CD4-positive, alpha-beta T cell (primary cell): ENCODE data around the gene CMTM5. TPM values are rescaled to one million over a fixed set of nuclear protein-coding genes. Genes with fewer than 3 reads are reported as not detected.

ENCODE experiments used
- ATAC-seq: fragments of 200-7000 bp; cut with Tn5 transposase; one replicate; pipeline ENCODE4 v1.10.0; 2022; ENCODE audit warnings: mild to moderate bottlenecking; ENCODE audit not compliant: poor library complexity
- CTCF ChIA-PET: fragments of 350-600 bp; sonication (Branson Sonifier 250); formaldehyde crosslinking; loops from one replicate; lab custom pipeline; 2021; ENCODE audit warnings: antibody characterized with exemption, inconsistent platforms; lab: Charles Lee
- POLR2A ChIA-PET: fragments of 350-600 bp; sonication (Branson Sonifier 250); formaldehyde crosslinking; loops from one replicate; lab custom pipeline; 2021; ENCODE audit warnings: antibody characterized with exemption, inconsistent platforms; lab: Charles Lee
- DNase-seq, 14 experiments: peaks; one replicate each; pipeline ENCODE4 v3.0.0-alpha.2; 2013 to 2020; ENCODE audit warnings: mixed read lengths in 2 of 14
- H3K27ac ChIP-seq, 2 donors: one replicate each; pipeline versions ENCODE4 v1.5.1 to v1.7.0; 2013; ENCODE audit warnings: low read length in 2 of 2, low read depth in 1 of 2, mild to moderate bottlenecking in 1 of 2
- H3K27me3 ChIP-seq, 2 experiments: 1 replicate in 1 of 2; 2 replicates in 1 of 2; pipeline versions ENCODE4 v1.6.1 to v1.7.0; 2013; ENCODE audit warnings: low read length in 2 of 2, control low read depth in 1 of 2, mild to moderate bottlenecking in 1 of 2, moderate library complexity in 1 of 2; ENCODE audit not compliant: insufficient read depth in 2 of 2, control insufficient read depth in 1 of 2
- H3K36me3 ChIP-seq: one replicate; pipeline ENCODE4 v1.6.1; 2013; ENCODE audit warnings: low read length, control low read depth; ENCODE audit not compliant: insufficient read depth
- H3K4me1 ChIP-seq: one replicate; pipeline ENCODE4 v1.6.1; 2013; ENCODE audit warnings: low read length, control low read depth; ENCODE audit not compliant: insufficient read depth
- H3K4me3 ChIP-seq: one replicate; pipeline ENCODE4 v1.5.1; 2013; ENCODE audit warnings: mild to moderate bottlenecking, low read length, moderate library complexity
- H3K9me3 ChIP-seq, 2 experiments: 1 replicate in 1 of 2; 2 replicates in 1 of 2; pipeline versions ENCODE4 v1.6.1 to v1.7.0; 2013; ENCODE audit warnings: low read length in 2 of 2, mild to moderate bottlenecking in 2 of 2, control low read depth in 1 of 2, moderate library complexity in 1 of 2; ENCODE audit not compliant: control insufficient read depth in 1 of 2, insufficient read depth in 1 of 2
- H3K27ac Mint-ChIP-seq: one replicate; pipeline ENCODE4 v1.8.0; 2020; ENCODE audit warnings: mixed read lengths
- H3K27me3 Mint-ChIP-seq: one replicate; pipeline ENCODE4 v1.8.0; 2021; ENCODE audit warnings: mixed read lengths
- H3K36me3 Mint-ChIP-seq: one replicate; pipeline ENCODE4 v1.8.0; 2021; ENCODE audit warnings: low read depth, mixed read lengths
- H3K4me1 Mint-ChIP-seq: one replicate; pipeline ENCODE4 v1.8.0; 2021; ENCODE audit warnings: low read depth, mixed read lengths
- H3K4me3 Mint-ChIP-seq: one replicate; pipeline ENCODE4 v1.8.0; 2020; ENCODE audit warnings: mild to moderate bottlenecking, mixed read lengths
- H3K9me3 Mint-ChIP-seq: one replicate; pipeline ENCODE4 v1.8.0; 2020; ENCODE audit warnings: mixed read lengths
- CTCF ChIP-seq: fragments of 200-600 bp; IDR thresholded peaks from one replicate; pipeline ENCODE4 v1.8.0; 2022; ENCODE audit warnings: antibody characterized with exemption, mild to moderate bottlenecking
- intact Hi-C, 2 experiments: fragments of 100-400 bp; cut with DNase I in 1 of 2; cut with micrococcal nuclease in 1 of 2; formaldehyde crosslinking; loops; one replicate each; pipeline versions ENCODE4 v1.15.1 to v1.9.0; 2023 to 2025; cut with DNase I, micrococcal nuclease
- total RNA-seq, 174 experiments: library from RNA in 2 of 174; stranded (reverse) in 2 of 174; gene quantifications; one replicate each; pipeline ENCODE4 v1.2.3 and lab custom pipeline; 2021 to 2026

CMTM5 gene
- total RNA-seq, 2 experiments from 2014 or later: not detected

GRCh38 chr14:23373041-23373440, 3.8 kb upstream of the CMTM5 start:
- CTCF ChIA-PET: no interaction called here
- H3K27ac ChIP-seq: no peak overlapping the region
- DNase-seq: no peak
- no peak overlapping the region for H3K4me3 ChIP-seq
- peaks cover 10% of the 10 kb centered on the region for H3K27me3 Mint-ChIP-seq
- no peak overlapping the region for H3K4me3 Mint-ChIP-seq
- no peaks in the 10 kb centered on the region for H3K36me3 Mint-ChIP-seq
- H3K9me3 ChIP-seq: no peaks in the 10 kb centered on the region
- no peaks in the 10 kb centered on the region for H3K36me3 ChIP-seq
- no peak for TF ChIP-seq CTCF
- no peak for ATAC-seq
- no peak overlapping the region for H3K27ac Mint-ChIP-seq
- POLR2A ChIA-PET: no interaction called here
- peaks cover under 1 to 2% of the 10 kb centered on the region in 2 experiments for H3K27me3 ChIP-seq
- no peaks in the 10 kb centered on the region for H3K4me1 Mint-ChIP-seq
- no peaks in the 10 kb centered on the region for H3K9me3 Mint-ChIP-seq
- intact Hi-C loops: no loop called here
- H3K4me1 ChIP-seq: no peaks in the 10 kb centered on the region

- H3K9me3 Mint-ChIP-seq: no peaks in the 10 kb centered on the region
- CTCF ChIA-PET: no interaction called here
- no peak for TF ChIP-seq CTCF
- H3K27ac ChIP-seq: no peak overlapping the region
- intact Hi-C loops: no loop called here
- ATAC-seq (no peak), DNase-seq (no peak)
- POLR2A ChIA-PET: no interaction called here
- no peaks in the 10 kb centered on the region for H3K27me3 ChIP-seq
- no peaks in the 10 kb centered on the region for H3K9me3 ChIP-seq
- no peaks in the 10 kb centered on the region for H3K36me3 ChIP-seq
- no peak overlapping the region for H3K27ac Mint-ChIP-seq
- H3K4me1 ChIP-seq: no peaks in the 10 kb centered on the region
- H3K4me3 Mint-ChIP-seq: no peak overlapping the region
- peaks cover under 1% of the 10 kb centered on the region for H3K27me3 Mint-ChIP-seq
- no peak overlapping the region for H3K4me3 ChIP-seq
- H3K4me1 Mint-ChIP-seq: no peaks in the 10 kb centered on the region
- H3K36me3 Mint-ChIP-seq: no peaks in the 10 kb centered on the region
These were observed 1.2 kb upstream of the CMTM5 start for GRCh38 chr14:23375527-23376251.

GRCh38 chr14:23377198-23377550, 328 bp downstream of the CMTM5 start:
- no peak overlapping the region for H3K27ac Mint-ChIP-seq
- ChIA-PET POLR2A (no interaction called here), CTCF (no interaction called here)
- H3K36me3 ChIP-seq: no peaks in the 10 kb centered on the region
- no peak overlapping the region for H3K4me3 ChIP-seq
- no peak for DNase-seq
- no peak for ATAC-seq
- no peak for TF ChIP-seq CTCF
- H3K9me3 ChIP-seq: no peaks in the 10 kb centered on the region
- H3K27ac ChIP-seq: no peak overlapping the region
- H3K4me1 ChIP-seq: no peaks in the 10 kb centered on the region
- H3K36me3 Mint-ChIP-seq: no peaks in the 10 kb centered on the region
- intact Hi-C loops: no loop called here
- H3K4me3 Mint-ChIP-seq: no peak overlapping the region
- H3K27me3 ChIP-seq: no peaks in the 10 kb centered on the region
- H3K27me3 Mint-ChIP-seq: peaks cover 11% of the 10 kb centered on the region
- no peaks in the 10 kb centered on the region for H3K9me3 Mint-ChIP-seq
- H3K4me1 Mint-ChIP-seq: no peaks in the 10 kb centered on the region
